ENCODE results near the gene CEACAM21.

Gene CEACAM21

GRCh38 chr19:41587838-41588210 is 11.9 kb downstream of the CEACAM21 start:
- no peak for DNase-seq

DNA sequence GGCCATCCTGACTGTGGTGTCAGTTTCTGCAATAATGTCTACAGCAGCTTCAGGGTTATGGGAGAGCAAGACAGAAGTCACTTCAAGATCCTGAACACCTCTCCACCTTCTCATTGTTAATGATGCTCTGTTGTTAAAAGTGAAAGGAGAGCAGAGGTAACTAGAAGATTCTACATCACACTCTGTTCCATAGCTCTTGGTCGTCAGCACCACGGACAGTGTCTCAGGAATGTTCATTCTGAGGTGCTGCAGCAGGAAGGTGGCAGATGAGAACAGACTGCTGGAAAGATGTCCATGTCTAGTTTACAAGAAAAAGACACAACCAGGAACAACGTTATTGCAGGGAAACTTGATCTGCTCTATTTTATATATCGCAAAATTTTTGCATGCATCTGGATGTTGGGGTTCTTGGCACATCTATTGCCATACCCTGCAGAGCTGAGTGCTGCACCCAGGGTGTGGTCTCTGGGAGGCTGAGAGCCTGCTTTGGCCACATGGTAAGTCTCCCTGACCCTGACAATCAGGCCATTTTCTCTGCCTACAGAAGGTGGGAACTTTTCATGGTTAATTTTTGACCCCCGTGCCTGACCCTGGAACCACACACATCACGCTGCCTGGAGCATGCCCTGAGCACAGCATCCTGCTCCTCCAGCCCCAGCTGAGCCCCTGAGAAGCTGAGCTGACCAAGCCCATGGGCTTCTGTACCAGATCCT is 12.7 kb downstream of the CEACAM21 start:
- DNase-seq, result no peak

- DNase-seq, result no peak
Observed at GRCh38 chr19:41589371-41589770, 13.4 kb downstream of the CEACAM21 start.

- no peak for DNase-seq
Observed at GRCh38 chr19:41590936-41591335, 15.0 kb downstream of the CEACAM21 start.

GRCh38 chr19:41591951-41592562 is 16.1 kb downstream of the CEACAM21 start:
- DNase-seq, result no peak

GRCh38 chr19:41595258-41595889 is 19.4 kb downstream of the CEACAM21 start:
- DNase-seq, result peak; percentile 35

- DNase-seq, result no peak
Observed at GRCh38 chr19:41595890-41596280, 19.9 kb downstream of the CEACAM21 start.

DNA sequence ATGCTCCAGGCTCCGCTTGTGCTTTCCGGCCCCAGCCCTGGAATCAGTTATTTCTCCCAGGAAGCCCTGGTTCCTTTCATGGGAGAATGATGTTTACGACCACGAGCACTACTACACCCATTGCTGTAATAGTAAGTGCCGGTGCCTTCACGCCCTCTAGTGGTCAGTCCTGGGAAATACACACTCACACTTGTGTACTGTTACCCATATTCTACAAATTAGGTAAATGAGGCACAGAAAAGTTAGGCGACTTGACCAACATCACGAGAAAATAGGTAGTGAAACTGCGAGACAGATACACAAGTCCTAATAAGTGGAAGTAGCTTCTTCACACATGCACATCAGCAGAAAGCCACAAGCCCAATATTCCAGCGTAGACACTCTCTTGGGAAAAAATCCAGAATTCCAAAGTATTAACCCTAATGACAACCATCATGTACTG is 21.7 kb downstream of the CEACAM21 start:
- peak; percentile 34 for DNase-seq

DNA sequence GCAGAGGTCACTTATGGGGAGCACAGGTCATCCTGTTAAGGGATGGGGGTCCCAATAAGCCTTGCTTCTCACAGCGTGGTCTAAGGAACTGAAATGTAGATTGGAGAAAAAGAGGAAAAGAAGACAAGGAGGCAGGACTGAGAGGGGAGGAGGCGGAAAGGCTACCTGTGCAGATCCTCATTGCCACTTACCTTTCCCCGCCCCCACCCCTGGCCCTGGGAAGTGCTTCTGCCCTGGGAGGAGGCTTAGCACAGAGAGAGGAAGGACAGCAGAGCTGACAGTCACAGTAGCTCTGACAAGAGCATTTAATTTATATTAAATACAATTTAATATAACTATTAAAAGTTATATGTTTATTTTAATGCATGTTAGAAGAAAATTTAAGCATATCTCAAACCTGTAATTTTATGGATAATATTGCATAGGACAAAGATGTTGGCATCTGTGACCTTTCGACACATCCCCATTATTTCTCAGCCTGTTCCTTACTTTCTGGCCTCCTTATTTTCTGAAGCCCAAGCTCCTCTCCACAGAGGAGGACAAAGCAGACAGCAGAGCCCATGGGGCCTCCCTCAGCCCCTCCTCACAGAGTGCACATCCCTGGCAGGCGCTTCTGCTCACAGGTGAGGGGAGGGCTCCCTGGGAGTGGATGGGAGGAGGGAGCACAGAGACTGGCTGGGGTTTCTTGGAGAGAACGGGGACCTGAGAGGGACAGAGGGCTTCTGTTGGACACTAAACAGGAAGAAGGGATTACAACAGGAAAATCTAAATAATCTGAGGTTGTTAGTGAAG is 23.4 kb downstream of the CEACAM21 start:
- no peak for DNase-seq

GRCh38 chr19:41601771-41602170 is 25.8 kb downstream of the CEACAM21 start:
- DNase-seq, result no peak

GRCh38 chr19:41604831-41605230 is 28.9 kb downstream of the CEACAM21 start:
- no peak for DNase-seq

- no peak for DNase-seq
Observed at GRCh38 chr19:41606215-41606837, 30.4 kb downstream of the CEACAM21 start.

- DNase-seq, result no peak
Observed at GRCh38 chr19:41607668-41608067, 31.7 kb downstream of the CEACAM21 start.

GRCh38 chr19:41610789-41611188 is 34.8 kb downstream of the CEACAM21 start:
- no peak for DNase-seq

DNA sequence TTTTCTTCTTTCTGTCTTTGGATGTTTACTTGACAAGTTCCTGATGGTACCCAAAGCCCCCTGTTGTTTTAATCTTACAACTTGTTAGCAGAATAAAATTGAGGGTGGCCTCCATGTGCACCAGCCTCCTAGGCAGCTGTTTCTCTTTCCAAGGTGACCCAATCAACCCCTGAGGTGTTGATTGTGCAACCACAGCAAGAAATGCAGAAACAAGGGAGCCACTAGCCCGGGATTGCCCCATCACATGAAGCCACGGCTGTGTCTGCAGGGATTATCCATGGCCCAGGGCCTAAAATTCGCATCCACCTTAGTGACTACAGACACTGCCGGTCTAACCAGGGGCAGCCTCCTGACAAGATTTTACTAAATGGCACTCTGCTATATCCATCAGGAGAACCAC is 36.5 kb downstream of the CEACAM21 start:
- no peak for DNase-seq

GRCh38 chr19:41615207-41615606 is 39.2 kb downstream of the CEACAM21 start:
- DNase-seq, result no peak

GRCh38 chr19:41616792-41617621 is 41.0 kb downstream of the CEACAM21 start:
- DNase-seq, result no peak

GRCh38 chr19:41617941-41618730 is 42.2 kb downstream of the CEACAM21 start:
- DNase-seq, result no peak

DNA sequence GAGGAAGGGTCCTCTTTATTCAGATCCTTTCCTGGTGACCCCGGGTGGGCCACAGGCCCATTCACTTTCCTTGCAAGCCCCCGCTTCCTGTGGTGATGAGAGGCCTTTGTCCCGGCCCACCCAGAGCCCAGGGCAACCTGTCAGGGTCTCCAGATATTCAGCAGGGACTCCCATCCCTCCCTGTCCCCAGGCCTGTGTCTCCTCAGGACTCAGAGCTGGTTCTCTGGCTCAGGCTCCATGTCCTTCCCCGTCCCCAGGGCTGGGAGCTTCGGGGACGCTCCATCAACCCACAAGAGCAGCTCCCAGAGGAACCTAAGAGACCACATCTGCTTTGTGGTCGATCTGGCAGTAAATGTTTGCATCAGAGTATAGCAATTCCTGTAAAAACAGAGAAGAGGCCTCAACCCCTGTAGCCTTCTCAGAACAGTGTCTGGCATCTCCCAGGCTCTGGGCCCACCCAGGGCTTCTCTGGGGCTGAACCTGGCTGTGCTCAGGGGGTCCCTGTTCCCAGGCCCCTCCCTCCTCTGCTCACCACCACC is 43.1 kb downstream of the CEACAM21 start:
- DNase-seq, result no peak

GRCh38 chr19:41620171-41620570 is 44.2 kb downstream of the CEACAM21 start:
- DNase-seq, result no peak

DNA sequence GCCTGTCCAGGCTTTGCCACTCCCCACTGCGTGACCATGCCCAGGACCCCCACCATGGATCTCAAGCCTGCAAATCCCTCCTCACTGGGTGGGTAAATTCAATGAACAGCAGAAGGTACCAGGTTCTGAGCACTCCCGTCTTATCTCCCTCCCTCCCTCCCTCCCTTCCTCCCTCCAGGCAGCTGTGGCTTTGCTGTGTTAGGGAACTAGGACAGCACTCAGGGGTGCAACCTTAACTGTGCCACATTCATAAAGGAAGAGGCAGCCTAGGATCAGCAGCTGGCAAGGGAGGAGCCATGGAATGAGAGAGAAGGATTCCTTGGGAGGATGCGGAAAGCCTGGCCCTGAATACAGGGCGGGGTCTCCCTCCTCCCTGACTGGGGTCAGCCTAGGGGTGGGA is 45.3 kb downstream of the CEACAM21 start:
- no peak for DNase-seq

Data from SHP77 treated with DMSO at 0.1 percent for 48 hours (cell line).